ENCODE data around the gene DDX28. TPM values are rescaled to one million over a fixed set of nuclear protein-coding genes. Genes with fewer than 3 reads are reported as not detected.

DDX28 gene
- polyA plus RNA-seq, 1 donor from 2014 or later: 13.9 TPM

- Histone ChIP-seq H4K20me1 (ENCODE audit: insufficient read depth) (no peaks in the 10 kb centered on the region), H3K9me3 (ENCODE audit: low read length) (no peaks in the 10 kb centered on the region), H3K36me3 (ENCODE audit: insufficient read depth, low read length) (no peaks in the 10 kb centered on the region), H3F3A (ENCODE audit: insufficient read depth, low read length, poor library complexity, severe bottlenecking) (no peaks in the 10 kb centered on the region), H3K9ac (ENCODE audit: low read length) (no peak overlapping the region), H3K27me3 (ENCODE audit: insufficient read depth, low read depth, low read length) (no peaks in the 10 kb centered on the region), H3K4me2 (ENCODE audit: low read length) (no peak overlapping the region), H3K79me2 (replicated peaks; ENCODE audit: insufficient read depth, low read length) (no peaks in the 10 kb centered on the region), H3K27ac (ENCODE audit: low read length) (no peak overlapping the region), H3K4me3 (ENCODE audit: low read length) (no peak overlapping the region), H3K9me2 (ENCODE audit: insufficient read depth, low read length) (no peaks in the 10 kb centered on the region), H2AFZ (ENCODE audit: low read depth, low read length) (no peak overlapping the region)
- no peak for TF ChIP-seq CTCF (IDR thresholded peaks at IDR 0.05; ENCODE audit: poor library complexity, severe bottlenecking)
- no peak for TF ChIP-seq SMC3 (conservative IDR thresholded peaks at IDR 0.05; ENCODE audit: poor library complexity)
- TF ChIP-seq RAD21 (conservative IDR thresholded peaks at IDR 0.05): no peak
- TF ChIP-seq REST (IDR thresholded peaks at IDR 0.05; ENCODE audit: borderline replicate concordance): no peak
- no peak for TF ChIP-seq POLR2AphosphoS5 (IDR thresholded peaks at IDR 0.05)
- TF ChIP-seq EP300 (conservative IDR thresholded peaks at IDR 0.05; ENCODE audit: poor library complexity, severe bottlenecking): no peak
- no peak for TF ChIP-seq TAF1 (IDR thresholded peaks at IDR 0.05; ENCODE audit: low read depth)
- no peak for TF ChIP-seq MXI1 (conservative IDR thresholded peaks at IDR 0.05; ENCODE audit: poor library complexity, severe bottlenecking)
- TF ChIP-seq EZH2 (IDR thresholded peaks at IDR 0.05; ENCODE audit: borderline replicate concordance, insufficient read depth, low read length, poor library complexity, severe bottlenecking): no peak
These were observed 25.0 kb upstream of the DDX28 start for GRCh38 chr16:68047987-68048386.

- Histone ChIP-seq H3K27ac (ENCODE audit: low read length) (no peak overlapping the region), H3K4me2 (ENCODE audit: low read length) (no peak overlapping the region), H3K9ac (ENCODE audit: low read length) (no peak overlapping the region), H3K9me3 (ENCODE audit: low read length) (no peaks in the 10 kb centered on the region), H3K4me3 (ENCODE audit: low read length) (no peak overlapping the region), H3K79me2 (replicated peaks; ENCODE audit: insufficient read depth, low read length) (no peaks in the 10 kb centered on the region), H4K20me1 (ENCODE audit: insufficient read depth) (no peaks in the 10 kb centered on the region), H2AFZ (ENCODE audit: low read depth, low read length) (no peak overlapping the region), H3K27me3 (ENCODE audit: insufficient read depth, low read depth, low read length) (no peaks in the 10 kb centered on the region), H3K9me2 (ENCODE audit: insufficient read depth, low read length) (no peaks in the 10 kb centered on the region), H3F3A (ENCODE audit: insufficient read depth, low read length, poor library complexity, severe bottlenecking) (no peaks in the 10 kb centered on the region), H3K36me3 (ENCODE audit: insufficient read depth, low read length) (no peaks in the 10 kb centered on the region)
- TF ChIP-seq RAD21 (conservative IDR thresholded peaks at IDR 0.05) (no peak), REST (IDR thresholded peaks at IDR 0.05; ENCODE audit: borderline replicate concordance) (no peak), EZH2 (IDR thresholded peaks at IDR 0.05; ENCODE audit: borderline replicate concordance, insufficient read depth, low read length, poor library complexity, severe bottlenecking) (no peak), MXI1 (conservative IDR thresholded peaks at IDR 0.05; ENCODE audit: poor library complexity, severe bottlenecking) (no peak), SMC3 (conservative IDR thresholded peaks at IDR 0.05; ENCODE audit: poor library complexity) (no peak), EP300 (conservative IDR thresholded peaks at IDR 0.05; ENCODE audit: poor library complexity, severe bottlenecking) (no peak), CTCF (IDR thresholded peaks at IDR 0.05; ENCODE audit: poor library complexity, severe bottlenecking) (no peak)
These were observed 23.1 kb upstream of the DDX28 start for GRCh38 chr16:68046106-68046505.

All from neural cell (in vitro differentiated cells).